ENCODE results near the gene PLSCR1. TPM values are rescaled to one million over a fixed set of nuclear protein-coding genes. Genes with fewer than 3 reads are reported as not detected.
"Not testable (repeated sequence)": the region's sequence is repeated elsewhere in the genome, so short reads cannot be mapped to it uniquely, and the experiment has no call there.

PLSCR1 gene
- total RNA-seq, 4 donors from 2014 or later, result 23.8 to 34.4 (median 26.4) TPM

GRCh38 chr3:146493221-146493620, 51.2 kb downstream of the PLSCR1 start:
- WGBS, 2 donors, result 54 to 64% methylated on average over 2 of the region's 2 CpGs
- intact Hi-C loops (cut with DNase I; ENCODE audit: low total_unique reads), result no loop called here
- DNase-seq (ENCODE audit: low spot score in 2 of 2), result no peak
- H3K4me3 ChIP-seq (ENCODE audit: low read depth, poor library complexity, severe bottlenecking), result no peak overlapping the region
- TF ChIP-seq CTCF (IDR thresholded peaks at IDR 0.05) (no peak), POLR2A (IDR thresholded peaks at IDR 0.05) (no peak)

- DNase-seq (ENCODE audit: low spot score in 2 of 2), result no peak
- TF ChIP-seq CTCF (IDR thresholded peaks at IDR 0.05) (no peak), POLR2A (IDR thresholded peaks at IDR 0.05) (no peak)
- no peak overlapping the region for H3K4me3 ChIP-seq (ENCODE audit: low read depth, poor library complexity, severe bottlenecking)
- WGBS, 2 donors, result 48 to 67% methylated on average over 2 of the region's 2 CpGs
- intact Hi-C loops (cut with DNase I; ENCODE audit: low total_unique reads), result no loop called here
Observed at GRCh38 chr3:146491303-146491702, 53.1 kb downstream of the PLSCR1 start.

- intact Hi-C loops (cut with DNase I; ENCODE audit: low total_unique reads), result no loop called here
- no peak for DNase-seq (ENCODE audit: low spot score in 2 of 2)
- no peak overlapping the region for H3K4me3 ChIP-seq (ENCODE audit: low read depth, poor library complexity, severe bottlenecking)
- TF ChIP-seq CTCF (IDR thresholded peaks at IDR 0.05), result no peak
- TF ChIP-seq POLR2A (IDR thresholded peaks at IDR 0.05), result no peak
Observed at GRCh38 chr3:146485297-146485696, 59.1 kb downstream of the PLSCR1 start.

- WGBS, 2 donors, result 87 to 88% methylated on average over 5 to 6 of the region's 6 CpGs
- TF ChIP-seq POLR2A (IDR thresholded peaks at IDR 0.05) (no peak), CTCF (IDR thresholded peaks at IDR 0.05) (no peak)
- no peak overlapping the region for H3K4me3 ChIP-seq (ENCODE audit: low read depth, poor library complexity, severe bottlenecking)
- DNase-seq (ENCODE audit: low spot score in 2 of 2), result no peak
- intact Hi-C loops (cut with DNase I; ENCODE audit: low total_unique reads), result no loop called here
Observed at GRCh38 chr3:146476094-146476740, 68.2 kb downstream of the PLSCR1 start.

GRCh38 chr3:146474976-146475375, 69.4 kb downstream of the PLSCR1 start:
- H3K4me3 ChIP-seq (ENCODE audit: low read depth, poor library complexity, severe bottlenecking); DNase-seq (ENCODE audit: low spot score in 2 of 2); intact Hi-C loops (cut with DNase I; ENCODE audit: low total_unique reads): not testable (repeated sequence)
- WGBS, 2 donors, result 77 to 81% methylated on average over 2 of the region's 2 CpGs

- intact Hi-C loops (cut with DNase I; ENCODE audit: low total_unique reads), result no loop called here
- no peak for TF ChIP-seq CTCF (IDR thresholded peaks at IDR 0.05)
- 64 to 89% methylated on average over 2 of the region's 2 CpGs for WGBS, 2 donors
- H3K4me3 ChIP-seq (ENCODE audit: low read depth, poor library complexity, severe bottlenecking), result no peak overlapping the region
- no peak for DNase-seq (ENCODE audit: low spot score in 2 of 2)
Observed at GRCh38 chr3:146473726-146474125, 70.7 kb downstream of the PLSCR1 start.
